Measurements from ENCODE around the gene C1orf116.

GRCh38 chr1:206998816-206999215, 33.7 kb downstream of the C1orf116 start:
- TF ChIP-seq CTCF (IDR thresholded peaks at IDR 0.05 in 8 of 11, conservative IDR thresholded peaks at IDR 0.05 in 3 of 11), result no peak
- TF ChIP-seq POLR2A (IDR thresholded peaks at IDR 0.05), result no peak

Measured in spleen (tissue), 7 donors.